Gastrocnemius medialis (tissue), 4 donors: Measurements from ENCODE around the gene ARHGEF6.

Experiments used
- CTCF ChIP-seq, 5 experiments: fragments of 450-650 bp in 3 of 5; fragments of 200-600 bp in 2 of 5; sonication (generic) in 2 of 5; IDR thresholded peaks in 4 of 5; conservative IDR thresholded peaks in 1 of 5; 1 replicate in 4 of 5; 2 replicates in 1 of 5; pipeline ENCODE4 v1.5.1; 2016 to 2019; ENCODE audit warnings: antibody characterized with exemption in 5 of 5, mild to moderate bottlenecking in 3 of 5, moderate library complexity in 3 of 5
- POLR2A ChIP-seq, 2 donors: fragments of 450-650 bp; IDR thresholded peaks; one replicate each; pipeline ENCODE4 v1.6.1; 2017; ENCODE audit warnings: antibody characterized with exemption in 2 of 2, mild to moderate bottlenecking in 2 of 2, moderate library complexity in 2 of 2

GRCh38 chrX:136828830-136829229 is 48.1 kb upstream of the ARHGEF6 start:
- TF ChIP-seq CTCF (IDR thresholded peaks at IDR 0.05 in 4 of 5, conservative IDR thresholded peaks at IDR 0.05 in 1 of 5) (no peak), POLR2A (IDR thresholded peaks at IDR 0.05) (no peak)
